ENCODE results near the gene CELA1.

DNA sequence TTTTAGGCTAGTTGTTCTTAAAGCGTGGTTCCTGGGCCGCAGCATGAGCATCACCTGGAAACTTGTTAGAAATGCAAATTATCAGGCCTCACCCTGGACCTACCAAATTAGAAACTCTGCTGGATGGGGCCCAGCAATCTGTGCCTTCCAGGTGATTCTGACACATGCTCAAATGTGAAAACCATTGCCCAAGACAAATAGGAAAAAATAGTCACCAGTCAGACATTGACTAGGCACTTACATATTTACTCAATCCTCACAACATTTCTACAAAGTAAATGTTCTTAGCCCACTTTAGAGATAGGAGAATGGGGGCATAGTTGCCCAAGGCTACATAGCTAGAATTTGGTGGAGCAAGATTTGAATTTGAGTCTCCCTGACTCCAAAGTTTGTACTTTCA, 3.3 kb downstream of the CELA1 start:
- TF ChIP-seq CTCF (IDR thresholded peaks at IDR 0.05), result no peak
- TF ChIP-seq POLR2A (IDR thresholded peaks at IDR 0.05), result no peak

Data from uterus (tissue), 2 donors.